Spleen (tissue), 11 donors: ENCODE results near the gene ZNF236. TPM values are rescaled to one million over a fixed set of nuclear protein-coding genes. Genes with fewer than 3 reads are reported as not detected.
A peak's percentile ranks its signal among the peaks of the same experiment; 100 is the strongest.

Experiments
- DNase-seq: peaks from one replicate; pipeline ENCODE4 v3.0.0-alpha.2; 2020
- H3K27ac ChIP-seq, 8 donors: fragments of 200-600 bp; sonication (generic) in 7 of 8; 1 replicate in 4 of 8; 2 replicates in 4 of 8; pipeline versions ENCODE4 v1.5.0 to v1.8.0; 2016 to 2021; ENCODE audit warnings: inconsistent platforms in 4 of 8, mild to moderate bottlenecking in 4 of 8, moderate library complexity in 1 of 8
- H3K27me3 ChIP-seq, 7 donors: fragments of 200-600 bp; sonication (generic) in 6 of 7; replicated peaks in 1 of 7; 1 replicate in 4 of 7; 2 replicates in 3 of 7; pipeline versions ENCODE4 v1.5.0 to v1.8.0; 2016 to 2021; ENCODE audit warnings: inconsistent platforms in 3 of 7, mild to moderate bottlenecking in 1 of 7
- H3K36me3 ChIP-seq, 6 donors: fragments of 200-600 bp; sonication (generic) in 5 of 6; 1 replicate in 4 of 6; 2 replicates in 2 of 6; pipeline versions ENCODE4 v1.5.0 to v1.8.0; 2016 to 2021; ENCODE audit warnings: inconsistent platforms in 2 of 6
- H3K4me1 ChIP-seq, 6 donors: fragments of 200-600 bp; sonication (generic) in 5 of 6; 1 replicate in 3 of 6; 2 replicates in 3 of 6; pipeline versions ENCODE4 v1.5.0 to v1.8.0; 2016 to 2021; ENCODE audit warnings: inconsistent platforms in 3 of 6
- H3K4me3 ChIP-seq, 8 donors: fragments of 200-600 bp; sonication (generic) in 7 of 8; 1 replicate in 4 of 8; 2 replicates in 4 of 8; pipeline versions ENCODE4 v1.5.0 to v1.8.0; 2016 to 2021; ENCODE audit warnings: inconsistent platforms in 4 of 8, mild to moderate bottlenecking in 4 of 8, moderate library complexity in 2 of 8
- H3K9me3 ChIP-seq, 8 donors: fragments of 200-600 bp; sonication (generic) in 7 of 8; 1 replicate in 4 of 8; 2 replicates in 4 of 8; pipeline versions ENCODE4 v1.5.0 to v1.8.0; 2016 to 2021; ENCODE audit warnings: inconsistent platforms in 4 of 8
- POLR2A ChIP-seq, 3 donors: fragments of 450-650 bp; IDR thresholded peaks; one replicate each; pipeline ENCODE4 v1.5.1; 2017; ENCODE audit warnings: antibody characterized with exemption in 3 of 3, mild to moderate bottlenecking in 1 of 3
- POLR2AphosphoS5 ChIP-seq, 3 donors: sonication (generic); formaldehyde crosslinking; IDR thresholded peaks; one replicate each; pipeline ENCODE4 v1.5.1; 2017; ENCODE audit warnings: antibody characterized with exemption in 3 of 3
- WGBS, 5 donors: extraction: QIAGEN DNeasy Blood & Tissue Kit in 3 of 5; methylation state at CpG; one replicate each; pipeline versions ENCODE4 v1.1.5 to v1.1.7; 2013 to 2018; 5-methylcytosine and 5-hydroxymethylcytosine counted together
- intact Hi-C: fragments of 100-400 bp; cut with DNase I; formaldehyde crosslinking; loops from one replicate; pipeline ENCODE4 v1.15.0; 2023; ENCODE audit warnings: low total_unique reads
- polyA plus RNA-seq, 3 donors: library from polyadenylated mRNA; stranded (reverse); fragments of 200-250 nt; gene quantifications; one replicate each; pipeline ENCODE4 v1.2.1, GENCODE V29; 2013
- total RNA-seq, 7 donors: library from RNA; depleted of rRNA in 3 of 7; stranded (reverse); fragments of >200 nt in 3 of 7; fragmentation: NEBNext Ultra II Directional in 4 of 7; extraction: Animal tissue kit (Norgen Biotek cat#: 25700) in 4 of 7; gene quantifications; one replicate each; pipeline versions ENCODE4 v1.1.0 to v1.2.1, GENCODE V29; 2016 to 2021
- TF ChIP-seq, protein P1 (sequence below), 11 experiments: fragments of 200-600 bp in 7 of 11; fragments of 450-650 bp in 4 of 11; sonication (generic) in 4 of 11; IDR thresholded peaks in 8 of 11; conservative IDR thresholded peaks in 3 of 11; 1 replicate in 7 of 11; 2 replicates in 4 of 11; pipeline versions ENCODE4 v1.4.0 to v1.8.0; 2016 to 2021; ENCODE audit warnings: antibody characterized with exemption in 11 of 11, inconsistent platforms in 4 of 11, mild to moderate bottlenecking in 1 of 11
- donor health status: healthy with polysubstance abuse.
- donor health status: DM: no; HTN: no; CAD: no; lungs with moderate emphysema.
- donor health status: DM: no; HTN: no; CAD: no.
- donor health status: Bipolar disorder and iron deficiency.
- donor health status: healthy.
- donor health status: DM: no; HTN: no; CAD: no.
- donor health status: DM: yes; HTN: yes; CAD: no.

The ZNF236 gene
- total and polyA plus RNA-seq, 10 donors, result 1.5 to 25.4 (median 19.9) TPM

DNA sequence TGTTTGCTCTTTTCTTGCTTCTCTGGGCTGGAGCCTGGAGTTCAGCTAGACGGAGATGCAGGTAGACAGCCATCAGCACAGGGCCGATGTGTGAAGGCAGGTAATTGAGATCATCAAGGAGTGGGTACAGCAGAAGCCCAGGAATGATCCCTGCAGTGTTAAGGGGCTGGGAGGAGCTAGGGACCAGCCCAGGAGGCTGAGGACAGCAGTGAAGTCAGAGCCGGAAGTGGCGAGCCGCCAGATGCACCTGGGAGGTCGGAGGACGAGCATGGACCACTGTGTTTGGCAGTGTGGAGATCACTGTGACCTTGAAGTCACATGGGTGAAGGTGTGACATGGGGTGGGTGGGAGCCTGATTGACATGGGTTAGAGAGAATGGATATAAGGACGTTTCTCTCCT is 6.2 kb upstream of the ZNF236 start:
- WGBS, 5 donors, result 83 to 90% (median 86%) methylated on average over 8 of the region's 8 CpGs
- no peak for DNase-seq
- Histone ChIP-seq H3K9me3 (no peaks in the 10 kb centered on the region), H3K36me3 (peaks cover 0 to 42% (median 5%) of the 10 kb centered on the region in 6 donors), H3K4me1 (peaks cover 8 to 33% (median 17%) of the 10 kb centered on the region in 6 donors), H3K27me3 (no peaks in the 10 kb centered on the region), H3K4me3 (no peak overlapping the region), H3K27ac (no peak overlapping the region)
- TF ChIP-seq POLR2A (IDR thresholded peaks at IDR 0.05), result no peak
- peak in 1 of 3 donors; percentile 28 for TF ChIP-seq POLR2AphosphoS5 (IDR thresholded peaks at IDR 0.05)
- TF ChIP-seq, protein P1, sequence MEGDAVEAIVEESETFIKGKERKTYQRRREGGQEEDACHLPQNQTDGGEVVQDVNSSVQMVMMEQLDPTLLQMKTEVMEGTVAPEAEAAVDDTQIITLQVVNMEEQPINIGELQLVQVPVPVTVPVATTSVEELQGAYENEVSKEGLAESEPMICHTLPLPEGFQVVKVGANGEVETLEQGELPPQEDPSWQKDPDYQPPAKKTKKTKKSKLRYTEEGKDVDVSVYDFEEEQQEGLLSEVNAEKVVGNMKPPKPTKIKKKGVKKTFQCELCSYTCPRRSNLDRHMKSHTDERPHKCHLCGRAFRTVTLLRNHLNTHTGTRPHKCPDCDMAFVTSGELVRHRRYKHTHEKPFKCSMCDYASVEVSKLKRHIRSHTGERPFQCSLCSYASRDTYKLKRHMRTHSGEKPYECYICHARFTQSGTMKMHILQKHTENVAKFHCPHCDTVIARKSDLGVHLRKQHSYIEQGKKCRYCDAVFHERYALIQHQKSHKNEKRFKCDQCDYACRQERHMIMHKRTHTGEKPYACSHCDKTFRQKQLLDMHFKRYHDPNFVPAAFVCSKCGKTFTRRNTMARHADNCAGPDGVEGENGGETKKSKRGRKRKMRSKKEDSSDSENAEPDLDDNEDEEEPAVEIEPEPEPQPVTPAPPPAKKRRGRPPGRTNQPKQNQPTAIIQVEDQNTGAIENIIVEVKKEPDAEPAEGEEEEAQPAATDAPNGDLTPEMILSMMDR (IDR thresholded peaks at IDR 0.05 in 8 of 11, conservative IDR thresholded peaks at IDR 0.05 in 3 of 11), result no peak
- intact Hi-C loops, result no loop called here

DNA sequence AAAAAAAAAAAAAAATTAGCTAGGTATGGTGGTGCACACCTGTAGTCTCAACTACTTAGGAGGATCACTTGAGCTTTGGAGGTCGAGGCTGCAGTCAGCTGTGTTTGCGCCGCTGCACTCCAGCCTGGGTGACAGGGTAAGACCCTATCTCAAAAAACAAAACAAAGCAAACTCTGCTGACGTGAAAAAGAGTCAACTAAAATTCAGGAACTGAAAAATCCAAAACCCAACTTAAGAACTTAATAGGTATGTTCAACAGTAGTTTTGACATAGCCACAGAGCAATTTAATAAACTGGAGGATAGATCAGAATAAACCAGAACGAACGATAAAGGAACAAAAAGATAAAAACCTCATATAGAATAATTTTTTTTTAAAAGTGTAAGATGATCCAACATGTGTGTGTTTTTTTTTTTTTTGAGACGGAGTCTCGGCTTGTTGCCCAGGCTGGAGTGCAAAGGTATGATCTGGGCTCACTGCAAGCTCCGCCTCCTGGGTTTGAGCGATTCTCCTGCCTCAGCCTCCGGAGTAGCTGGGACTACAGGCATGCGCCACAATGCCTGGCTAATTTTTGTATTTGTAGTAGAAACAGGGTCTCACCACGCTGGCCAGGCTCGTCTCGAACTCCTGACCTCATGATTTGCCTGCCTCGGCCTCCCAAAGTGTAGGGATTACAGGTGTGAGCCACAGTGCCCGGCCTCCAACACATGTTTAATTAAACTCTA is 4.3 kb upstream of the ZNF236 start:
- H3K27me3 ChIP-seq, result no peaks in the 10 kb centered on the region
- no peak for DNase-seq
- peaks cover 8 to 40% (median 20%) of the 10 kb centered on the region in 6 donors for H3K4me1 ChIP-seq
- intact Hi-C loops, result no loop called here
- no peak overlapping the region for H3K27ac ChIP-seq
- peaks cover 0 to 36% (median 5%) of the 10 kb centered on the region in 6 donors for H3K36me3 ChIP-seq
- WGBS, 5 donors, result 89 to 95% (median 93%) methylated on average over 17 of the region's 17 CpGs
- no peak overlapping the region for H3K4me3 ChIP-seq
- no peaks in the 10 kb centered on the region for H3K9me3 ChIP-seq
- no peak for TF ChIP-seq POLR2A (IDR thresholded peaks at IDR 0.05)
- TF ChIP-seq POLR2AphosphoS5 (IDR thresholded peaks at IDR 0.05), result no peak
- TF ChIP-seq, protein P1 (IDR thresholded peaks at IDR 0.05 in 8 of 11, conservative IDR thresholded peaks at IDR 0.05 in 3 of 11), result no peak

DNA sequence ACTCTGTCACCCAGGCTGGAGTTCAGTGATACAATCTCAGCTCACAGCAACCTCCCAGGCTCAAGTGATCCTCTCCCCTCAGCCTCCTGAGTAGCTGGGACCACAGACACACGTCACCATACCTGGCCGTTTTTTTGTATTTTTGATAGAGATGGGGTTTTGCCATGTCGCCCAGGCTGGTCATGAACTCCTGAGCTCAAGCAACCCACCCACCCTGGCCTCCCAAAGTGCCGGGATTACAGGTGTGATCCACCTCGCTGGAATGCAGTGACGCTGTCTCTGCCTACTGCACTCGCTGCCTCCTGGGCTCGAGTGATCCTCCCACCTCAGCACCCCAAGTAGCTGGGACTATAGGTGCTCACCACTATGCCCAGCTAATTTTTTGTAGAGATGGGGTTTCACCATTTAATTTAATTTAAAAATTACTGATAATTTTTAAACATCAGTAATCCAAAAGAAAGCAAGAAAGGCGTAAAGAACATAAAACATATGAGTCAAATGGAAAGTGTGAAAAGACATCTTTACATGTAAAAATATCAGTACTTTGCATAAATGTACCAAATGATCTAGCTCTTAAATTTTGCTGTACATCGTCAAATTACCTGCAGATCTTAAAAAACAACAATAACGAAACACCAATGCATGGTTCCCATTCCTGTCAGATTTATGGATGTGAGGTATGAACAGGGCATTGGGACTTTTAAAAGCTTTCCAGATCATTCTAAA is 2.8 kb upstream of the ZNF236 start:
- no peaks in the 10 kb centered on the region for H3K27me3 ChIP-seq
- H3K36me3 ChIP-seq, result peaks cover 0 to 22% (median 4%) of the 10 kb centered on the region in 6 donors
- 73 to 90% (median 87%) methylated on average over 11 of the region's 11 CpGs for WGBS, 5 donors
- no peak for TF ChIP-seq POLR2A (IDR thresholded peaks at IDR 0.05)
- TF ChIP-seq, protein P1 (IDR thresholded peaks at IDR 0.05 in 8 of 11, conservative IDR thresholded peaks at IDR 0.05 in 3 of 11), result no peak
- no peak for TF ChIP-seq POLR2AphosphoS5 (IDR thresholded peaks at IDR 0.05)
- peaks cover 18 to 56% (median 31%) of the 10 kb centered on the region in 6 donors for H3K4me1 ChIP-seq
- H3K27ac ChIP-seq, result no peak overlapping the region
- no peaks in the 10 kb centered on the region for H3K9me3 ChIP-seq
- no peak for DNase-seq
- H3K4me3 ChIP-seq, result peak overlapping the region in 2 of 8 donors; percentile 97
- intact Hi-C loops, result no loop called here

DNA sequence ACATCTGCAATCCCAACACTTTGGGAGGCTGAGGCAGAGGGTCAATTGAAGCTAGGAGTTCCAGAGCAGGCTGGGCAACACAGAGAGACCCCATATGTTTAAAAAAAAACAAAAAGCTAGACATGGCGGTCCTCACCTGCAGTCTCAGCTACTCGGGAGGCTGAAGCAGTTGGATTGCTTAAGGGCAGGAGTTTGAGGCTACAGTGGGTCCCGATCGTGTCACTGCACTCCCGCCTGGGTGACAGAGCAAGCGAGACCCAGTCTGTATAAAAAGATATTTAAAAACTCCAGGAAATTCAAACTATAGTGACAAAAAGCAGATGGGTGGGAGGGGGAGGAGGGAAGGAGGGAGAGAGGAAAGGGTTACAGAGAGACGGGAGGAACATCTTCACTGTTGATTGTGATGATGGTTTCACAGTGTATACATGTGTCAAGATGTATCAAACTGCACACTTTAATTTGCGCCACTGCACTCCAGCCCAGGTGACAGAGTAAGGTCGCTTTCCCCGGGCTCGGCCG is 942 bp upstream of the ZNF236 start:
- Histone ChIP-seq H3K4me1 (peaks cover 18 to 64% (median 31%) of the 10 kb centered on the region in 6 donors), H3K4me3 (peak overlapping the region; percentile 67 to 97 (median 81)), H3K9me3 (no peaks in the 10 kb centered on the region), H3K27ac (peak overlapping the region; percentile 92 to 99 (median 96)), H3K27me3 (no peaks in the 10 kb centered on the region), H3K36me3 (peaks cover 0 to 4% (median 0%) of the 10 kb centered on the region in 6 donors)
- DNase-seq, result no peak
- 0 to 1% (median 1%) methylated on average over 9 to 12 of the region's 12 CpGs for WGBS, 5 donors
- intact Hi-C loops, result no loop called here
- TF ChIP-seq POLR2AphosphoS5 (IDR thresholded peaks at IDR 0.05) (no peak), POLR2A (IDR thresholded peaks at IDR 0.05) (no peak)
- TF ChIP-seq, protein P1 (IDR thresholded peaks at IDR 0.05 in 8 of 11, conservative IDR thresholded peaks at IDR 0.05 in 3 of 11), result no peak
